Activated CD8-positive, alpha-beta memory T cell treated with anti-CD3 and anti-CD28 coated beads for 1 hour (primary cell): Measurements from ENCODE around the gene ATXN7L1.
"Not testable (repeated sequence)": the region's sequence is repeated elsewhere in the genome, so short reads cannot be mapped to it uniquely, and the experiment has no call there.

Experiments
- DNase-seq, 2 donors: peaks; one replicate each; pipeline ENCODE4 v3.0.0-alpha.2; 2020; ENCODE audit warnings: low read depth in 1 of 2; ENCODE audit errors: extremely low read depth in 1 of 2

Gene ATXN7L1

DNA sequence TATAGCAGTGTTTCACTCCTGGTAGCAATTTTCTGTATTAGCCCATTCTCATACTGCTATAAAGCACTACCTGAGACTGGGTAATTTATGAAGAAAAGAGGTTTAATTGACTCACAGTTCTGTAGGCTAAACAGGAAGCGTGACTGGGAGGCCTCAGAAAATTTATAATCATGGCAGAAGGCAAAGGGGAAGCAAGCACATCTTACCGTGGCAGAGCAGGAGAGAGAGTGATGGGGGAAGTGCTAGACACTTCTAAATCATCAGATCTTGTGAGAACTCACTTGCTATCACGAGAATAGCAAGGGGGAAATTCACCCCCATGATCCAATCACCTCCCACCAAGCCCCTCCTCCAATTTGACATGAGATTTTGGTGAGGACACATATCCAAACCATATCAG, 163.5 kb downstream of the ATXN7L1 start:
- DNase-seq: no peak

DNA sequence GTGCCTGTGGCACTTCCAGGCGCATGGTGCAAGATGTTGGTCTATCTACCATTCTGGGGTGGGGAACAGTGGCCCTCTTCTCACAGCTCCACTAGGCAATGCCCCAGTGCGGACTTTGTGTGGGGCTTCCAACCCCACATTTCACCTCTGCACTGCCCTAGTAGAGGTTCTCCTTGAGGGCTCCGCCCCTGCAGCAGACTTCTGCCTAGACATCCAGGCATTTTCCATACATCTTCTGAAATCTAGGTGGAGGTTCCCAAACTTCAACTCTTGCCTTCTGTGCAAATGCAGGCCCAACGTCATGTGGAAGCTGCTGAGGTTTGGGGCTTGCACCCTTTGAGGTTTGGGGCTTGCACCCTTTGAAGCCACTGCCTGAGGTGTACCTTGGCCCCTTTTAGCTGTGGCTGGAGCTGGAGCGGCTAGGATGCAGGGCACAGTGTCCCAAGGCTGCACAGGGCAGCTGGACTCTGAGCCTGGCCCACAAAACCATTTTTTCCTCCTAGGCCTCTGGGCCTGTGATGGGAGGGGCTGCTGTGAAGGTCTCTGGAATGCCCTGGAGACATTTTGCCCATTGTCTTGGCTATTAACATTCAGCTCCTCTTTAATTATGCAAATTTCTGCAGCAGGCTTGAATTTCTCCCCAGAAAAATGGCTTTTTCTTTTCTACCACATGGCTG, 164.5 kb downstream of the ATXN7L1 start:
- no peak for DNase-seq

DNA sequence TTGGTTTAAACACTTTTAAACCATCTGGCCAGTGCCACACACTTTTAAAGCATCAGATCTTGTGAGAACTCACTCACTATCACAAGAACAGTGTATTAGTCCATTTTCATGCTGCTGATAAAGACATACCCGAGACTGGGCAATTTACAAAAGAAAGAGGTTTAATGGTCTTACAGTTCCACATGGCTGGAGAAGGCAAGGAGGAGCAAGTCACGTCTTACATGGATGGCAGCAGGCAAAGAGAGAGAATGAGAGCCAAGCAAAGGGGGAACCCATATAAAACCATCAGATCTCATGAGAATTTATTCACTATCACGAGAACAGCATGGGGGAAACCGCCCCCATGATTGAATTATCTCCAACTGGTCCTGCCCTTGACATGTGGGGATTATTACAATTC, 165.7 kb downstream of the ATXN7L1 start:
- not testable (repeated sequence) for DNase-seq

DNA sequence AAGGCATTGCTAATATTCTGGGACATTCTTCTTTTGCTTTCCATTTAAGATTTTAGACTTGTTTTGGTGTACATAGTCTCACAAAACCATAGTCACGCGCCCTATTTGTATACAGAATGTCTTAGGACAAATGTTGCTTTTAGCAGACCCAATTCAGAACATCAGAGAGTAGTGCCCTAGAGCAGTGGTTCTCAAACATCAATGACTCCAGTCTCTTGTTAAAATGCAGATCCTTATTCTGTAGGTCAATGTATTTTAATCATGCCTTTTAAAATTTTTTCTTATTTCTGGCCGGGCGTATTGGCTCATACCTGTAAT, 167.7 kb downstream of the ATXN7L1 start:
- no peak for DNase-seq

DNA sequence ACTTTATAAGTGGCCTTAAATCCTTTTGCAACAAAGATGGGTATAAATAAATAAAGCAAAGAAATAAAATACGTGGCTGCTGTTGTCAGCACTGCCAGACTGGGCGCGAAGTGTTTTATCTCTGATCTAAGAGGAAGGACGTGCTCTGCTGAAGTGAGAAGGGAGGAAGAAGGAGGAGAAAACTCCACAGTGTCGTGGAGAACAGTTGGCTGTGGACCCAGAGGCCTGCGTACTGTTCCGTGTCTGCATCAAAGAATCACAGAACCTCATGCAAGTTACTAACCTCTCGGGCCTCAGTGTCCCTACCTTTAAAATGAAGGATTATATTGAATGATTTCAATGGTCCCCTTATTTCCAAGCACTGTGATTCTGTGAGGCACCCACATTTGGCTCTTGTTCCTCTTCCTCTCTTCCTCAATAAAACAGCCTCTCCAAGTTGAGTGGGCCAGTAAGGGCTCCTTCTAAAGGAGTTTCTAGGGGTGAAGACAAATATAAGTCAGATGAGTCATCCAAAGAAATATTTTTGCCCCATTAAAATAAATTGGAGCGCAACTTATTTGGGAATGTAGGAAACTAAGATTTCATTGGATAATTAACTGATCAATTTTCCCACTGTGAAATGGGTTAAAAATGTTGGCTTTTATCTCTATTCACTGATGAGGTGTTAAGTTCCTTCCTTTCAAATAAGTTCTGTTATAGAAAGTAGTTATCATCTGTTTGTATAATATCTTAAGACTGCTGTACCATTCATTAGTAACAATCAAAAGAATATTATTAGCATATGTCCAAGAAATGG, 168.2 kb downstream of the ATXN7L1 start:
- DNase-seq: no peak

DNA sequence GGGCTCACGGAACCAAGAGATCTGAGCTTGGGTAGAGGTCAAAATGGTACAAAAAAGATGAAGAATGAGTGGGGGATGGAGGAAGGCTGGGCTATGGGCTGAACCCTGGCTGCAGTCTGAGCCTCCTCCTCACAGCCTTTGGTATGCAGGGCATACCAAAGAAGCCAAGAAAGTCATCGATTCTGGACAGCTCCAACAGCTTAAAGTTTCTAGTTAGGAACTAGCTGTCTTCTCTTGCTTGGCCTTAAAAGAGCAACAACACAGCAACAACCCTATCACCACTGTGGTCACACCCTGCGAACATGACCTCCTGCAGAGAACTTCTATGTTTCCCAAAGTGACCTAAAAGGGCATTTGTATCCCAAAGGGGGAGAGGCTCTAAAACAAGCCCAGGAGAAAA, 169.0 kb downstream of the ATXN7L1 start:
- DNase-seq: no peak

DNA sequence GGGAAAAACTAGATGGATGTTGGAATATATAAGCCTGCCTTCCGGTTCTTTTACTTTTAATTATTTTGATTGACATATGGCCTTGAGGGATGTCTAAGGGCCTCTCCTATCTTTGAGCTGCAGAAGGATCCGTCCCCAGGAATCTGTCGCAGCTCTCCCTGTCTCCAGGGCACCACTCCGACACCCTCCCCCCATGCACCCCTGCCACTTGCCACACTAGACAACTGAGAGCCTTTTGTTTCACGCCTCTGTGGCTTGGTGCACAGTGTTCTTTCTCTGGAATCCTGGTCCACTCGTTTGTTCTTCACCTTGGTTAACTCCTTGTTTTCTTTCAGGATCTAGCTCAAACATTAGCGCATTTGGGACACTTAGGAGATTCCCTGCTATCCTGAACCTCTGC, 171.0 kb downstream of the ATXN7L1 start:
- DNase-seq: no peak

DNA sequence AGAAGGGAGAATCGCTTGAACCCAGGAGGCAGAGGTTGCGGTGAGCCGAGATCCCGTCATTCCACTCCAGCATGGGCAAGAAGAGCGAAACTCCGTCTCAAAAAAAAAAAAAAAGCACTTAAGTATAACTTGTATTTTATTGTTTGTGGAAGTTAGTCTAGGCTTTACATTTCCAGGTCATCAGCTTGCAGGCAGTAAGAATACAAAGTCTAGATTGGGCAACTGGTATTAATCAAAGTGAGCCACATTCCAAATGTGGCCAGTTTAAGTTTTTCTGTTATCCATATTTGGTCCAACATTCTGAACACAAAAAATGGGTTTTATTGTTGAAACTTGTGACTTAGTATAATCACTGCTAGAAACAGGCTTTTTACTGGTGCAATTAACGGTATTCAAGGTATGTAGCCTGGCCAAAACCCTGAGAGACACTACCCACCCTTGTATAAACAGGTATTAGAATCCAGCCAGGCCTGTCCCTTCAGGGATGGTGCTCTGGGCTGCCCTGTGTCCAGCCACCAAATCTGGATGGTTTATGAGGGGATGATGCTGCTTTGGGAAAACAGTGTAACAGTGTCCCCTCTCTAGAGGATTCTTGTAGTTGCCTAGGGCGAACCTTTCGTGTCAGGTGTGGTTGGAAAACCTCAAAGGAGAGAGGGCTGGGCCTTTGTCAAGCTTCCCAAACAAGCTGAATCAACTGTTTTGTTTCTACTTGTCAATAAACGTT, 173.0 kb downstream of the ATXN7L1 start:
- no peak for DNase-seq

DNA sequence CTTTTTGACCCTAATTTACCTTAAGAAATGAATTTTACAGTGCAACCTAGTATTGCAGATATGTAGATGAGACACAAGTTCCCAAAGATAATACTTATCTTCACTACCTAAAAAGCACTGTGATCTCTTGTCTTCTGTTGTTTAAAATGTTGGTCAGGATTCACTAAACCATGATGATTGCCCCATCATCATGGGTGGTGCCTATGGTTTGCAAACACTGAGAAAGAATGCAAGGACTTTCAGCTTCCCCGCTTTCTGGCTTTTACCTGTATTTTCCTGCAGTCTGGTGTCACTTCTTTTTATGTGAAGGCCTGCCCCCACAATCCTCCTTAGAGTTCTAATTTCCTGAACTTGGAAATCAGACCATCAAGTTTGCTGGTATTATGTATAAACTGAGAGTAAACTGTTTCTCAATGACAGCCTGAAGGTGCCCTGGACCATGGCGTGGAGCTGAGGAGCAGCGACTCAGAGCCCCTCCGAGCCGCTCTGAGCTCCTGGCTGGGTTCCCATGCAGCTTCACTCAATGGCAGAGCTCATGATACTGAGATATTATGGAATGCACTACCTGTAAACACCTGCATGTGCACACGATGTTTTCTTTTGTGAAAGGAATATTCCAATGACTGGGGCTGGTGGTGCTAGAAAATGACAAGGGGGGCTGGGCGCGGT, 176.7 kb downstream of the ATXN7L1 start:
- no peak for DNase-seq

DNA sequence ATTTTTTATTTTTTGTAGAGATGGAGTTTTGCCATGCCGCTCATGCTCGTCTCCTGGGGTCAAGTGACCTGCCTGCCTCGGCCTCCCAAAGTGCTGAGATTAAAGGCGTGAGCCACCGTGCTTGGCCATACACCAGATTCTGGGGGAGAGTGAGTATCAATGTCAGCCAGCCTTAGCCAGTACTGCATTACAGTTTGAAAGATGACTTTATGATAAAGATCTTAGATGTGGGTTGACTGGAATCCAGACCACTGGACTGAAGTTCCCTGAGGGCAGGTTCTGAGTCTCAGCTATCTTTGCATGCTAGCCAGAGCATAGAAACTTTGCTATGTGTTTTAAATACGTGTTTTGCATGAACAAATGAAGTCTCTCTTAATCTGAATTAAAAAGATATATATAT, 177.9 kb downstream of the ATXN7L1 start:
- DNase-seq: no peak

DNA sequence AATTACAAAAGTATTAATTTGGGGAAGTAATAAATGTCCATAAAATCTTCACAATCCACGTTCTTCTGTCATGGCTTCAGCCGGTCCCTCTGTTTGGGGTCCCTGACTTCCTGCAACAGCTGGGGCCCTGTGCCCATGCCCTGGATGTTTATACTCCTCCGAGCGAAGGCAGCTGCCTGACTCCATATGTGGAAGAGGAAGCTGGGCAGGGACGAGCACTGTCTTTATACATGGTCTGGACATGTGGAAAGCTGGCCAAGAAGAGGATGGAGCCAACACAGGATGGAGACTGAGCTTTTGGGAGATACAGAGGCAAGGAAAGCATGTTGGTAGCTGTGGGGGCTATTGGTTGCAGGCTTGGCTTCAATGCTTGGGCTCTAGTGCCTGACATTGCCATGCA, 178.6 kb downstream of the ATXN7L1 start:
- no peak for DNase-seq

DNA sequence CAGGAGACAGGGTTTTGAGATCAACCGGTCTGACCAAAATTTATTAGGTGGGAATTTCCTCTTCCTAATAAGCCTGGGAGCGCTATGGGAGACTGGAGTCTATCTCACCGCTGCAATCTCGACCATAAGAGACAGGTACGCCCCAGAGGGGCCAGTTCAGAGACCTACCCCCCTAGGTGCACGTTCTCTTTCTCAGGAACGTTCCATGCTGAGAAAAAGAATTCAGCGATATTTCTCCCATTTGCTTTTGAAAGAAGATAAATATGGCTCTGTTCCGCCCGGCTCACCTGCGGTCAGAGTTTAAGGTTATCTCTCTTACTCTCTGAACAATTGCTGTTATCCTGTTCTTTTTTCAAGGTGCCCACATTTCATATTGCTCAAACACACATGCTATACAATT, 179.2 kb downstream of the ATXN7L1 start:
- not testable (repeated sequence) for DNase-seq

DNA sequence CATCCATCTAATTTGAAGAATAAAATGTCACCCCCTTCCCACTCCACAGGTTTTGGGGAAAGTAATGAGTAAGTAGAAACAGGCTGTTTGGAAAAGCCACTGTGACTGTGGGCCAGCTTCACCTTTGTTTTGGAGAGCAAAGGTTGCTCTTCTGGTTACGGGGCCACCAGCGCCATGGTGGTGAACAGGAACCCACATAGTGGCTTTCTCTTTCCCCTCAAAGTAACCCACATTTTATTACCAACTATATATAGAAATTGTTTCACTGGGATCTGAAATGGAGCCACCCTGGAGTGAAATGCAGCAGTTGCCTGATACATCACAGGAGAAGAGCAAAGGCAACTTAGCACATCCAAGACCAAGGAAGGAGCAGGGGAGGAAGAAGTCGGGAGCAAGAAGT, 182.8 kb downstream of the ATXN7L1 start:
- DNase-seq: no peak

DNA sequence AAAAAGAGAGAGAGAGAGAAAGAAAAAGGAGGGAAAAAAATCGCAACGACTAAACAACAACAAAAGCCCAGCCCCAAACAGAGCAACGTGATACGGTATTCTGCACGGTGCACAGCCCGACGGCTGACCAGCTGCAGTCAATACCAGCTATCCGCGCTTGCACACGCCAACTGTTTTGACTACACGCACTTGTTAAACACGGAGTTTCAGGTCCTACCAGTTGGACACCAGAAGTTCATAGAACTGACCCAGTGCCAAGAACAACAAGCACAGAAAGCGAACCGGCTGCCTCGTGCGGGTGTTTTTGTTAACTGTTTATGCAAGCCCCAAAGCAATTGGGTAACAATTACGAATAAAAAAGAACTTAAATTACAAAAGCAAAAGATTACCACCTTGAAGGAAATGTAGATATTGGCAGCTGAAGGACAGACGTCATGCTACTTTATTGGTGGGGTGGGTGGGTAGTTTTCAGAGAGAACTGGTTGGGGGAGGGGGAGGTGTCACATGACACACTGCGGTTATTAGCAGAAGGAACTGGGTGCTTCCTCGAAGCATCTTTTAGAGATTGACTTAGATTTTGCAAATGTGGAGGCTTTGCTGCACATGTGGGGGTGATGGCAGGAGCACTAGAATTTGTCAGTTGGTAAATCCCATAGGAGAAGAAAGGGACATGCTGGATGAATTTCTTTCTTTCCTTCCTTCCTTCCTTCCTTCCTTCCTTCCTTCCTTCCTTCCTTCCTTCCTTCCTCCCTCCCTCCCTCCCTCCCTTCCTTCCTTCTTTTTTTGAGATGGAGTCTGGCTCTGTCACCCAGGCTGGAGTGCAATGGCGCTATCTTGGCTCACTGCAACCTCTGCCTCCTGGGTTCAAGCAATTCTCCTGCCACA, 184.5 kb downstream of the ATXN7L1 start:
- DNase-seq: peak; percentile 27 to 30

DNA sequence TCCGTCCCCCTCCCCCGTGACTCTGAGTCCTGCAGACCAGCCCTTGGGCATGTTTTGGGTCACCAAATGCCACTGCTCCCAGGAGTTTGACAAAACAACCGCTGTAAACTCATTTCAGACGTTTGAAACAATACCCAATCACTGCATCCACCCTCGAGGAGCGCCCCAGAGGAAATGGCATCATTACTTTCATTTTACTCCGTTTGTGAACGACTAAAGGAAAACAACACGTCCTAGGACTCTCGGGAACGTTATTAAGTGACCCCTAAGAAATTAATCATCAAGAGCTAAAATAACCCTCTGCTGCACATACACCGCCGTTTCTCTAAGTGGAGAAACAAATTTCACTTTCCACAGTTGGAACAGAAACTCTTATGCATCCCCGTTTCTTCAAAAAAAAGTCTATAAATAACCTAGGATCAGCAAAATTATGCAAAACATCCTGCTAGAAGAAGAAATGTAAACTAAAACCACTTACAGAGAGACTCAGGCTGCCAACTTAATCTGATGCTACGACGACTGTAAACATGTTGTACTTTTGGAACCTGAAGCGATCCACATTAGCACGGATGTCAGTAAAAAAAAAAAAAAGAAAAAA, 185.2 kb downstream of the ATXN7L1 start:
- no peak for DNase-seq

DNA sequence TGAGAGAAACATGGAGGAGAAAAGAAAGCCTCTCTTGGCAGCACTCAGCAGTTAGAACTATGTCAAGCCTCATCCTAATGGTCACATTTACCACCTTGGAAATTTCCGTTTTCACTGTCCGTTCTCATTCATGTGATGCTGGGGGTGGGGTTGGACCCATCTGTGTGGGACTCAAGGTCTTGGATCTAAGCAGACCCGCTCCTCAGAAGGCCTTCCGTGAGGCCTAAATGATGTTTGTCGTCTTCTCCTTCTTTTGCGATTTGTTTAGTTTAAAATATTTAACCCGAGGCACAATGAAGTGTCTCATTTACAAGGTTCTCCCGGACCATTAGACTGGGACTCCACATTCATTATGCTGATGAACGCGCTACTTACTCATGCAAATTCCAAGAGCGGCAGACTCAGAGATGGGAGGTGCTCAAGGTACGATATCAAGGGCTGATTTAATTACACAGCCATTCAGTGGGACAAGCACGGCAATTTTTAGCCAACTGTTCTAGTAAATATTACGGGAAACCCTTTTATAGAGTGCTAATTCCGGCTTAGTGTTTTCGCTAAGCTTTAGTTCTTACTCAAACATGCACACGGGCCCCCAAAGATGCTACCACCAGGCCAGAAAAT, 186.0 kb downstream of the ATXN7L1 start:
- DNase-seq: no peak

DNA sequence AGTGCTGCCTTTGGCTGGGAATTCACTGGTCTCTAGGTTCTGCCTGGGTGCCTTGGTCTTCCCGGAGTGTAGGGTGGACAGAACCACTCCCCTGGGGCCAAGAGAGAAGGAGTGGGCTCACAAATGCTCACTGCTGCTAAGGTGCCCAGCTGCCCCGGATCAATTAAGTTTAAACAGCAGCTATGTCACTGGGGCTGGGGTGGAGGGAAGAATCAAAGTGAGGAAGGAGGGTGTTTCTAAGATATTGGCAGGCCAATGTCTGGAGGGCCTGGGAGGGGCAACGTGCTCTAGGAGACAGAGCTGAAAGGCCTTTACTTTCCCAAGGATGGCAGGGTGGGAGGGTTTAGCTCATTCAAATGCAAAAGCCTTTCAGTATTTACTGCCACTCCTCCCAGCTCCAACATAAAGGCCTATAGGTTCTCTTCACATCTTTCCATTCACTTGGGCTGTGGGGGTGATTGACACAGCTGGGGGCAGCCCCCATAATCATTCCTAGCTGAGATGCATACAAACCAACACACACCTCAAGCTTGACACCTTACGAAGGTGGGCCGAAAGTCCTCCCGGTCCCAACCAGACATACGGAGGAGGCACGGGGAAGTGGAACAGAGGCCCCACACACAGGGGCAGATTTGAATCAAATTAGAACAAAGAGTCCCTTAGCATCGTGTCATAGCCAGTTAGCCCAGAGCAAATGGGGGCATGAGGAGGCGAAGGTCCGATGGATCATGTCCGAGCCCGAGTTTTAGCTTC, 187.2 kb downstream of the ATXN7L1 start:
- no peak for DNase-seq

DNA sequence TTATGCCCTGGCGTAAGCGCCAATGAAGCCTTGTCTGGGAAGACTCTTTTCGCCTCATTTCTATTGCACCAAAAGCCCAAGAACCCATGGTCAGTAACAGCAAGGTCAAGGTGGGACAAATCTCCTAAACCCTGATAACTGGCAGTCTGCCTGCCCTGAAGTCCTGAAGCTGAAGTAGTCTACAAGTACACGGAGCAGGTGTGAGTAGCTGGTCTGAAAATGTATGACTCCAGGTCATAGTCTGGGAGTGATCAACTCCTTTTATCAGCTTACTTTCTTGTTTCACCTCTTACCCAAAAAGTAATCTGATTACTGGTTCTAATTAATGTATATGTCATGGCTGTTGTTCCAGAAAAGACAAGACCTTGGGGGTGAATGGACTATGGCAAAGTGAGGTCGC, 187.8 kb downstream of the ATXN7L1 start:
- no peak for DNase-seq

DNA sequence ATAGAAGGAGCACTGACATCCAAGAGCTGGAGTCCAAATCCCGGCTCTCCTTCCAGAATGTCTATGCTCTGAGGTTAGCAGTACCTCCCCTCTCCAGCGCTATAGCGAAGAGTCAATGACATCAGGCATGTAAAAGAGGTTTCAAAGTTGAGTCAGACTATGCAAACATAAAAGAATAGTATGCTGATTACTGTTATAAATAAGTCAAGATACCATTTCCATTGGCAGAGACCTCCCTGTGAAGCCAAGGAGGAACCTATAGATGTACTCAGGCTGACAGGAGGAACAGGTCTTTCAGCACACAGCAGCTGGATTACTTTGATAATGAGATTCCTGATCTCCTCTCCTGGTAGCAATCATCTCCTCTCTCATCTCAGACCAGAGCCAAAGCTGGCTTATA, 191.2 kb downstream of the ATXN7L1 start:
- DNase-seq: no peak
